SU-DHL-6 (cell line): ENCODE results near the gene TMPRSS4.

Experiments
- H2AFZ ChIP-seq: fragments of 200-600 bp; sonication (generic); 2 replicates; pipeline ENCODE4 v1.6.1; 2014; ENCODE audit warnings: low read depth, mild to moderate bottlenecking, moderate library complexity, mixed read lengths, antibody characterized with exemption, low read length; ENCODE audit not compliant: severe bottlenecking
- H3F3A ChIP-seq: fragments of 200-600 bp; shearing (Covaris generic); 2 replicates; pipeline ENCODE4 v1.6.0; 2016; ENCODE audit warnings: antibody characterized with exemption, mild to moderate bottlenecking; ENCODE audit not compliant: insufficient read depth
- H3K27ac ChIP-seq: fragments of 200-600 bp; sonication (generic); 2 replicates; pipeline ENCODE4 v1.5.1; 2016; ENCODE audit warnings: low read depth, mild to moderate bottlenecking, low read length, moderate library complexity, mixed read lengths
- H3K27me3 ChIP-seq: fragments of 200-600 bp; sonication (generic), shearing (Covaris generic); 2 replicates; pipeline ENCODE4 v1.6.0; 2014; ENCODE audit warnings: mild to moderate bottlenecking, low read length
- H3K36me3 ChIP-seq: fragments of 200-600 bp; sonication (generic); 2 replicates; pipeline ENCODE4 v1.6.1; 2014; ENCODE audit warnings: mild to moderate bottlenecking, low read length, mixed read lengths
- H3K4me2 ChIP-seq: fragments of 300-600, 200-600 bp; shearing (Covaris generic), sonication (generic); 2 replicates; pipeline ENCODE4 v1.6.0; 2014; ENCODE audit warnings: low read length, low read depth, mild to moderate bottlenecking; ENCODE audit not compliant: poor library complexity, severe bottlenecking
- H3K4me3 ChIP-seq: fragments of 200-600 bp; sonication (generic); 2 replicates; pipeline ENCODE4 v1.5.1; 2014; ENCODE audit warnings: antibody characterized with exemption, low read length, mild to moderate bottlenecking, mixed read lengths; ENCODE audit not compliant: insufficient read depth, poor library complexity, severe bottlenecking
- H3K79me2 ChIP-seq: fragments of 200-600 bp; sonication (generic); 2 replicates; pipeline ENCODE4 v1.6.1; 2014; ENCODE audit warnings: mild to moderate bottlenecking, low read length, moderate library complexity; ENCODE audit not compliant: insufficient read depth
- H3K9ac ChIP-seq: fragments of 200-600 bp; sonication (generic); 2 replicates; pipeline ENCODE4 v1.7.0; 2014; ENCODE audit warnings: mild to moderate bottlenecking, low read length
- H3K9me2 ChIP-seq: fragments of 200-600 bp; sonication (generic); replicated peaks from 2 replicates; pipeline ENCODE4 v1.6.1; 2014; ENCODE audit warnings: low read length; ENCODE audit not compliant: insufficient read depth
- H3K9me3 ChIP-seq: fragments of 200-600 bp; sonication (generic); 2 replicates; pipeline ENCODE4 v1.6.1; 2014; ENCODE audit warnings: low read length, mixed read lengths; ENCODE audit not compliant: insufficient read depth
- H4K20me1 ChIP-seq: fragments of 200-600 bp; sonication (generic); 2 replicates; pipeline ENCODE4 v1.6.1; 2014; ENCODE audit warnings: low read depth, mild to moderate bottlenecking, antibody characterized with exemption, low read length, moderate library complexity, mixed read lengths
- EZH2phosphoT487 ChIP-seq: fragments of 200-600 bp; sonication (generic), shearing (Covaris generic); conservative IDR thresholded peaks from 2 replicates; pipeline ENCODE4 v1.6.1; 2018; ENCODE audit warnings: mild to moderate bottlenecking, antibody characterized with exemption, low read length, moderate library complexity, mixed read lengths
- TF ChIP-seq, protein P1 (sequence below): fragments of 200-600 bp; sonication (generic); IDR thresholded peaks from one replicate; pipeline ENCODE4 v1.5.1; 2017; ENCODE audit warnings: antibody characterized with exemption, mild to moderate bottlenecking, low read length, moderate library complexity; ENCODE audit not compliant: insufficient read depth, poor library complexity, severe bottlenecking

The TMPRSS4 gene

DNA sequence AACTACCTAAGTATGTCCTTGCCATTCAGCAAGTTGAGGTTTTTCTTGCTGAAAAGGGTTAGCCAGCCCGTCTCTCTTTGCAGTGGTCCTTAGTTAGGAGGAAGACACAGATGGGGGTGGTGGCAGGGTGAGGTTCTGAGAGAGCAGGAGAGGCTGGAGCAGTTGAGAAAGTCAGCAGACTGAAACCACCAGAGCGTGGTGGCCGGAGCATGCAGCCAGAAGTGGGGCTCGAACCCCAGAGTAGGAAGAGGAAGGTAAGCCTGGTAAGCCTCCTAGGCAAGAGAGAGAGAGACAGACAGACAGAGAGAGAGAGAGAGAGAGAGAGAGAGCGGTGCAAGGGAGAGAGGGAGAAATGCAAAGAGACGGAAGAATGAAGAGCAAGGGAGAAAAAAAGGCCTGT lies 84.9 kb downstream of the TMPRSS4 start:
- Histone ChIP-seq H3F3A (no peaks in the 10 kb centered on the region), H3K9me2 (no peaks in the 10 kb centered on the region), H3K27ac (no peak overlapping the region), H3K9me3 (no peaks in the 10 kb centered on the region), H3K79me2 (no peaks in the 10 kb centered on the region), H3K4me3 (no peak overlapping the region), H3K27me3 (no peaks in the 10 kb centered on the region), H3K9ac (no peak overlapping the region), H4K20me1 (no peaks in the 10 kb centered on the region), H2AFZ (no peak overlapping the region), H3K36me3 (no peaks in the 10 kb centered on the region), H3K4me2 (no peak overlapping the region)
- TF ChIP-seq EZH2phosphoT487, result no peak
- TF ChIP-seq, protein P1, sequence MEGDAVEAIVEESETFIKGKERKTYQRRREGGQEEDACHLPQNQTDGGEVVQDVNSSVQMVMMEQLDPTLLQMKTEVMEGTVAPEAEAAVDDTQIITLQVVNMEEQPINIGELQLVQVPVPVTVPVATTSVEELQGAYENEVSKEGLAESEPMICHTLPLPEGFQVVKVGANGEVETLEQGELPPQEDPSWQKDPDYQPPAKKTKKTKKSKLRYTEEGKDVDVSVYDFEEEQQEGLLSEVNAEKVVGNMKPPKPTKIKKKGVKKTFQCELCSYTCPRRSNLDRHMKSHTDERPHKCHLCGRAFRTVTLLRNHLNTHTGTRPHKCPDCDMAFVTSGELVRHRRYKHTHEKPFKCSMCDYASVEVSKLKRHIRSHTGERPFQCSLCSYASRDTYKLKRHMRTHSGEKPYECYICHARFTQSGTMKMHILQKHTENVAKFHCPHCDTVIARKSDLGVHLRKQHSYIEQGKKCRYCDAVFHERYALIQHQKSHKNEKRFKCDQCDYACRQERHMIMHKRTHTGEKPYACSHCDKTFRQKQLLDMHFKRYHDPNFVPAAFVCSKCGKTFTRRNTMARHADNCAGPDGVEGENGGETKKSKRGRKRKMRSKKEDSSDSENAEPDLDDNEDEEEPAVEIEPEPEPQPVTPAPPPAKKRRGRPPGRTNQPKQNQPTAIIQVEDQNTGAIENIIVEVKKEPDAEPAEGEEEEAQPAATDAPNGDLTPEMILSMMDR, result no peak

DNA sequence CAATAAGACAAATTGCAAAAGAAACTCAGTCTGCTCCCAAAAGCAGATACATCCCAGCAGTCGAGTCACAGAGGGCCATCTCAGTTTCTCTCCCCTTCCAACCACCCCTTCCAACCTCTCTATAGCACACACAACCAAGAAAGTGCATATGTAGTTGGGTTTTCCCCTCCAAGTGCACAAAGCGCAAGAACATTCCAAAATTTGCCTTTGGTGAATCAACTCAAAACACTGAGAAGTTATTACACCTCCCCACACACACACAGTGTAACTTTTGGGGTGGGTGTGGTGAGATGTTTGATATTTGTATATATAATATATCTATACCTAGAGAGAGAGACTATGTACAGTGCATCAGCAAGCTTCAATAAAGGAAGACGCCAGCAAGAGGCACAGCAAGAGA lies 86.0 kb downstream of the TMPRSS4 start:
- H3K9me3 ChIP-seq, result no peaks in the 10 kb centered on the region
- H3K79me2 ChIP-seq, result no peaks in the 10 kb centered on the region
- H3K27me3 ChIP-seq, result no peaks in the 10 kb centered on the region
- H4K20me1 ChIP-seq, result no peaks in the 10 kb centered on the region
- no peaks in the 10 kb centered on the region for H3F3A ChIP-seq
- TF ChIP-seq, protein P1, result no peak
- TF ChIP-seq EZH2phosphoT487, result no peak
- no peaks in the 10 kb centered on the region for H3K9me2 ChIP-seq
- no peak overlapping the region for H3K9ac ChIP-seq
- no peaks in the 10 kb centered on the region for H3K36me3 ChIP-seq
- H2AFZ ChIP-seq, result no peak overlapping the region
- H3K4me3 ChIP-seq, result no peak overlapping the region
- H3K4me2 ChIP-seq, result no peak overlapping the region
- H3K27ac ChIP-seq, result no peak overlapping the region

DNA sequence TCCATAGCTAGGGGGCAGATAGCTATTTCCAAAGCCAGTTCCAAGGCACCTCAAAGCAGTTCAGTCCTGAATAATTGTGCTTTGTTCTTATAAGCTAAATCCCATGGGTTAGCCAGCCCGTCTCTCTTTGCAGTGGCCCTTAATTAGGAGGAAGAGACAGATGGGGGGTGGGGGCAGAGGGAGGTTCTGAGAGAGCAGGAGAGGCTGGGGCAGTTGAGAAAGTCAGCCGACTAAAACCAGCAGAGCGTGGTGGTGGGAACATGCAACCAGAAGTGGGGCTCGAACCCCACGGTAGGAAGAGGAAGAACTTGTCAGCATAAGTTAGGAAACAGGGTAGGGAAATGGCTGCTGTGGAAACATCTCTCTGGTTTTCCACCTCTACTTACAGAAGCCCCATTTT lies 86.6 kb downstream of the TMPRSS4 start:
- Histone ChIP-seq H3K79me2 (no peaks in the 10 kb centered on the region), H3K36me3 (no peaks in the 10 kb centered on the region), H4K20me1 (no peaks in the 10 kb centered on the region), H2AFZ (no peak overlapping the region), H3K4me3 (no peak overlapping the region), H3K4me2 (no peak overlapping the region), H3K27ac (no peak overlapping the region), H3K9me3 (no peaks in the 10 kb centered on the region), H3K9ac (no peak overlapping the region), H3K27me3 (no peaks in the 10 kb centered on the region), H3F3A (no peaks in the 10 kb centered on the region), H3K9me2 (no peaks in the 10 kb centered on the region)
- TF ChIP-seq EZH2phosphoT487, result no peak
- TF ChIP-seq, protein P1, result no peak
